Heart left ventricle (tissue), 16 donors: ENCODE data around the gene LNP1. TPM values are rescaled to one million over a fixed set of nuclear protein-coding genes. Genes with fewer than 3 reads are reported as not detected.
"Not testable (repeated sequence)": the region's sequence is repeated elsewhere in the genome, so short reads cannot be mapped to it uniquely, and the experiment has no call there.

Source experiments
- ATAC-seq, 4 donors: fragments of 200-7000 bp; cut with Tn5 transposase; one replicate each; pipeline ENCODE4 v1.9.1; 2020 to 2022; ENCODE audit warnings: moderate library complexity in 4 of 4, mild to moderate bottlenecking in 3 of 4, moderate number of reproducible peaks in 1 of 4
- DNase-seq, 5 donors: peaks; one replicate each; pipeline ENCODE4 v3.0.0-alpha.2; 2020
- H3K27ac ChIP-seq, 12 donors: fragments of 200-600 bp; sonication (generic) in 4 of 12; one replicate each; pipeline versions ENCODE4 v1.5.0 to v1.8.0; 2016 to 2022; ENCODE audit warnings: mild to moderate bottlenecking in 2 of 12
- H3K27me3 ChIP-seq, 9 donors: fragments of 200-600 bp; sonication (generic) in 2 of 9; one replicate each; pipeline versions ENCODE4 v1.5.1 to v1.8.0; 2016 to 2022; ENCODE audit warnings: mild to moderate bottlenecking in 3 of 9
- H3K36me3 ChIP-seq, 9 donors: fragments of 200-600 bp; sonication (generic) in 2 of 9; one replicate each; pipeline versions ENCODE4 v1.5.0 to v1.8.0; 2018 to 2022; ENCODE audit warnings: mild to moderate bottlenecking in 2 of 9
- H3K4me1 ChIP-seq, 12 donors: fragments of 200-600 bp; sonication (generic) in 4 of 12; one replicate each; pipeline versions ENCODE4 v1.5.0 to v1.8.0; 2016 to 2022; ENCODE audit warnings: mild to moderate bottlenecking in 3 of 12
- H3K4me3 ChIP-seq, 12 donors: fragments of 200-600 bp; sonication (generic) in 4 of 12; one replicate each; pipeline versions ENCODE4 v1.5.0 to v1.8.0; 2017 to 2022; ENCODE audit warnings: mild to moderate bottlenecking in 9 of 12, moderate library complexity in 4 of 12
- H3K9me3 ChIP-seq, 12 donors: fragments of 200-600 bp; sonication (generic) in 4 of 12; one replicate each; pipeline versions ENCODE4 v1.5.0 to v1.8.0; 2016 to 2022; ENCODE audit warnings: mild to moderate bottlenecking in 1 of 12
- CTCF ChIP-seq, 12 donors: fragments of 200-600 bp; sonication (generic) in 4 of 12; IDR thresholded peaks; one replicate each; pipeline versions ENCODE4 v1.5.0 to v1.8.0; 2018 to 2022; ENCODE audit warnings: antibody characterized with exemption in 12 of 12, mild to moderate bottlenecking in 5 of 12
- POLR2A ChIP-seq, 2 donors: fragments of 450-650 bp; IDR thresholded peaks; one replicate each; pipeline ENCODE4 v1.6.1; 2017; ENCODE audit warnings: antibody characterized with exemption in 2 of 2, mild to moderate bottlenecking in 2 of 2, moderate library complexity in 2 of 2
- WGBS, 4 donors: extraction: QIAGEN DNeasy Blood & Tissue Kit in 2 of 4; methylation state at CpG; one replicate each; pipeline versions ENCODE4 v1.1.5 to v1.1.7; 2013 to 2018; 5-methylcytosine and 5-hydroxymethylcytosine counted together
- intact Hi-C, 10 donors: fragments of 100-400 bp; cut with DNase I; formaldehyde crosslinking; loops; one replicate each; pipeline versions ENCODE4 v1.11.1 to v1.14.2; 2022
- polyA plus RNA-seq, 2 donors: library from polyadenylated mRNA; stranded (reverse); fragments of 200-250 nt; gene quantifications; one replicate each; pipeline ENCODE4 v1.2.3, GENCODE V29; 2013
- total RNA-seq, 9 donors: library from RNA; depleted of rRNA in 2 of 9; stranded (reverse); fragments of >200 nt in 2 of 9; fragmentation: NEBNext Ultra II Directional in 3 of 9; extraction: Animal tissue kit (Norgen Biotek cat#: 25700) in 3 of 9; gene quantifications; one replicate each; pipeline versions ENCODE4 v1.1.0 to v1.2.4, GENCODE V29; 2016 to 2023
- donor health status: ischemic (EF 13 %, LVEDD 7.1; RV severe dilation, severe dysfunction).
- donor health status: healthy with polysubstance abuse.
- donor health status: DM: no; HTN: yes; CAD: no.
- donor health status: DM: no; HTN: no; CAD: no.
- donor health status: ischemic (EF 25% LVEDD 6.9; RV normal size, moderate dysfunction).
- donor health status: ischemic (EF 25% LVEDD 5.7; RV mildly dilated, moderate dysfunction).
- donor health status: healthy.
- donor health status: DM: yes; HTN: yes; CAD: no.
- donor health status: ischemic (EF 35%, LVEDD 5.7; RV mildly dilated, moderate dysfunction).
- donor health status: nonischemic (EF 11% LVEDD 7.7; RV severe dilation, severe dysfunction).
- donor health status: DM: yes; HTN: yes; CAD: no.
- donor health status: PGD.
- donor health status: ischemic (EF 29% LVEDD 5.4; RV normal size, mild dysfunction).
- donor health status: nonischemic (EF 23%, LVEDD 6.1; RV moderate dilation, normal function).

LNP1 gene
- total and polyA plus RNA-seq, 11 donors = 1.4 to 5.9 (median 3.5) TPM

DNA sequence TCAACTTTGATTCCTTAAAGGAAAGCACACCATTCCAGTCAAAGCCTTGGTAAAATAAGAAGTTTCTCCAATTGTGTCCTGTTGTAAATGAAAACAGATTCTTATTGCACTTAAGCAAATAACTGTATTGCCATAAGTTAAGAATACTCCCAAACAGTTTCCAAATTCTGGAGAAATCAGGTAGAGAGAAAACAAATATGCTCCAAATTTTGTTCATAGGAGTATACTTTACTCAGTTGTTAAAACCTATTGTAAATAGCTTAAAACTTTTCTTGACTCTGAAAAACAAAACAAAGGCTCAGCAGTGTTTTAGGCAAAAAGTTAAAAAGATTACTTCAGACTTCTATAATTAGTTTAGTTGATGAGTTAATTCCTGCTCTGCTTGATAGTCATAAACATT is 42.4 kb downstream of the LNP1 start:
- intact Hi-C loops = no loop called here
- H3K36me3 ChIP-seq = no peaks in the 10 kb centered on the region
- H3K4me3 ChIP-seq = no peak overlapping the region
- TF ChIP-seq CTCF (IDR thresholded peaks at IDR 0.05) (no peak), POLR2A (IDR thresholded peaks at IDR 0.05) (no peak)
- peaks cover 0 to 7% (median 0%) of the 10 kb centered on the region in 12 donors for H3K9me3 ChIP-seq
- peaks cover 0 to 2% (median 0%) of the 10 kb centered on the region in 12 donors for H3K4me1 ChIP-seq
- H3K27ac ChIP-seq = no peak overlapping the region
- ATAC-seq (no peak), DNase-seq (no peak)
- H3K27me3 ChIP-seq = no peaks in the 10 kb centered on the region

DNA sequence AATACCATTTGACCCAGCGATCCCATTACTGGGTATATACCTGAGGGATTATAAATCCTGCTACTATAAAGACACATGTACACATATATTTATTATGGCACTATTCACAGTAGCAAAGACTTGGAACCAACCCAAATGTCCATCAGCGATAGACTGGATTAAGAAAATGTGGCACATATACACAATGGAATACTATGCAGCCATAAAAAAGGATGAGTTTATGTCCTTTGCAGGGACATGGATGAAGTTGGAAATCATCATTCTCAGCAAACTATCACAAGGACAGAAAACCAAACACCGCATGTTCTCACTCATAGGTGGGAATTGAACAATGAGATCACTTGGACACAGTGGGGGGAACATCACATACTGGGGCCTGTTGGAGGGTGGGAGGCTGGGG is 45.7 kb downstream of the LNP1 start:
- H3K4me3 ChIP-seq, ATAC-seq, H3K27ac ChIP-seq, intact Hi-C loops, H3K9me3 ChIP-seq, H3K36me3 ChIP-seq, H3K27me3 ChIP-seq, H3K4me1 ChIP-seq, DNase-seq: not testable (repeated sequence)
- WGBS, 4 donors = 96 to 99% (median 98%) methylated on average over 3 of the region's 3 CpGs

- Histone ChIP-seq H3K27me3 (no peaks in the 10 kb centered on the region), H3K36me3 (peaks cover 0 to 4% (median 0%) of the 10 kb centered on the region in 9 donors), H3K9me3 (peaks cover 0 to 7% (median 0%) of the 10 kb centered on the region in 12 donors), H3K27ac (no peak overlapping the region), H3K4me1 (no peaks in the 10 kb centered on the region), H3K4me3 (no peak overlapping the region)
- DNase-seq = no peak
- ATAC-seq = no peak
- WGBS, 4 donors = 82 to 94% (median 93%) methylated on average over 1 of the region's 1 CpG
- TF ChIP-seq POLR2A (IDR thresholded peaks at IDR 0.05) (no peak), CTCF (IDR thresholded peaks at IDR 0.05) (no peak)
- intact Hi-C loops = no loop called here
Observed at GRCh38 chr3:100448079-100448478, 46.7 kb downstream of the LNP1 start.

- Histone ChIP-seq H3K4me1 (no peaks in the 10 kb centered on the region), H3K27ac (no peak overlapping the region), H3K36me3 (peaks cover 0 to 4% (median 0%) of the 10 kb centered on the region in 9 donors), H3K9me3 (peaks cover 0 to 7% (median 0%) of the 10 kb centered on the region in 12 donors), H3K27me3 (no peaks in the 10 kb centered on the region), H3K4me3 (no peak overlapping the region)
- ATAC-seq (no peak), DNase-seq (no peak)
- TF ChIP-seq POLR2A (IDR thresholded peaks at IDR 0.05) = no peak
- TF ChIP-seq CTCF (IDR thresholded peaks at IDR 0.05) = no peak
- intact Hi-C loops = no loop called here
- WGBS, 4 donors = 61 to 69% (median 62%) methylated on average over 2 of the region's 2 CpGs
Observed at GRCh38 chr3:100449214-100449613, 47.9 kb downstream of the LNP1 start.

GRCh38 chr3:100454677-100455076 is 53.3 kb downstream of the LNP1 start:
- no peak for TF ChIP-seq CTCF (IDR thresholded peaks at IDR 0.05)
- no peak for TF ChIP-seq POLR2A (IDR thresholded peaks at IDR 0.05)
- DNase-seq (no peak), ATAC-seq (no peak)
- no peaks in the 10 kb centered on the region for H3K4me1 ChIP-seq
- no peak overlapping the region for H3K27ac ChIP-seq
- H3K9me3 ChIP-seq = no peaks in the 10 kb centered on the region
- WGBS, 4 donors = 44 to 58% (median 55%) methylated on average over 4 of the region's 4 CpGs
- H3K27me3 ChIP-seq = no peaks in the 10 kb centered on the region
- intact Hi-C loops = loop anchor here in 1 of 10 donors (5.0 kb wide), 1 partner anchor 138 kb away; no protein-coding TSS in a partner anchor
- no peak overlapping the region for H3K4me3 ChIP-seq
- peaks cover 0 to 12% (median 0%) of the 10 kb centered on the region in 9 donors for H3K36me3 ChIP-seq
